WTC11 (cell line): Measurements from ENCODE around the gene TNIK. TPM values are rescaled to one million over a fixed set of nuclear protein-coding genes. Genes with fewer than 3 reads are reported as not detected.

ENCODE experiments used
- ATAC-seq: fragments of 200-7000 bp; cut with Tn5 transposase; 2 replicates; pipeline ENCODE4 v1.10.0; 2021; ENCODE audit warnings: mild to moderate bottlenecking, moderate library complexity
- CTCF ChIA-PET: fragments of 300-600 bp; sonication (Branson Sonifier 250); formaldehyde crosslinking; loops from one replicate; lab custom pipeline; 2021; ENCODE audit warnings: antibody characterized with exemption; lab: Charles Lee
- POLR2A ChIA-PET: fragments of 350-600 bp; sonication (Branson Sonifier 250); formaldehyde crosslinking; loops from one replicate; lab custom pipeline; 2021; ENCODE audit warnings: antibody characterized with exemption; lab: Charles Lee
- DNase-seq: peaks from one replicate; pipeline ENCODE4 v3.0.0; 2021; ENCODE audit warnings: low spot score
- H3K27ac Mint-ChIP-seq: 2 replicates; pipeline ENCODE4 v1.8.0; 2021; ENCODE audit warnings: mixed read lengths
- H3K27me3 Mint-ChIP-seq: 2 replicates; pipeline ENCODE4 v1.8.0; 2021; ENCODE audit warnings: low read depth, mild to moderate bottlenecking, moderate library complexity, mixed read lengths
- H3K36me3 Mint-ChIP-seq: 2 replicates; pipeline ENCODE4 v1.8.0; 2021; ENCODE audit warnings: mixed read lengths
- H3K4me1 Mint-ChIP-seq: 2 replicates; pipeline ENCODE4 v1.8.0; 2022; ENCODE audit warnings: mixed read lengths
- H3K4me3 Mint-ChIP-seq: 2 replicates; pipeline ENCODE4 v1.8.0; 2021; ENCODE audit warnings: mild to moderate bottlenecking, moderate library complexity, mixed read lengths
- H3K9me3 Mint-ChIP-seq: 2 replicates; pipeline ENCODE4 v1.8.0; 2021; ENCODE audit warnings: mixed read lengths
- FOXK1 ChIP-seq: sonication (generic); formaldehyde crosslinking; IDR thresholded peaks from 2 replicates; pipeline ENCODE4 v1.8.0; 2022; ENCODE audit warnings: mild to moderate bottlenecking, moderate library complexity, missing genetic modification reagents
- FOXP1 ChIP-seq: sonication (generic); formaldehyde crosslinking; IDR thresholded peaks from 2 replicates; pipeline ENCODE4 v1.8.0; 2022; ENCODE audit warnings: missing genetic modification reagents, mild to moderate bottlenecking, moderate library complexity, borderline replicate concordance
- GABPB1 ChIP-seq: sonication (generic); formaldehyde crosslinking; IDR thresholded peaks from 2 replicates; pipeline ENCODE4 v1.8.1; 2023; ENCODE audit warnings: mild to moderate bottlenecking, missing genetic modification reagents
- GTF2I ChIP-seq: fragments of 250-450 bp; sonication (Bioruptor Pico); conservative IDR thresholded peaks from 2 replicates; pipeline ENCODE4 v1.4.0; 2021; ENCODE audit warnings: mild to moderate bottlenecking
- JUN ChIP-seq: sonication (generic); formaldehyde crosslinking; IDR thresholded peaks from 2 replicates; pipeline ENCODE4 v1.8.0; 2023; ENCODE audit warnings: mild to moderate bottlenecking, missing genetic modification reagents
- NR1H2 ChIP-seq: sonication (generic); formaldehyde crosslinking; IDR thresholded peaks from 2 replicates; pipeline ENCODE4 v1.9.0; 2021; ENCODE audit warnings: mild to moderate bottlenecking, moderate library complexity, missing genetic modification reagents
- OVOL2 ChIP-seq: fragments of 250-450 bp; sonication (Bioruptor Pico); IDR thresholded peaks from 2 replicates; pipeline ENCODE4 v1.9.0; 2021; ENCODE audit warnings: mild to moderate bottlenecking, borderline replicate concordance
- SMAD3 ChIP-seq: sonication (generic); formaldehyde crosslinking; IDR thresholded peaks from 2 replicates; pipeline ENCODE4 v1.8.0; 2022; ENCODE audit warnings: missing genetic modification reagents, mild to moderate bottlenecking, borderline replicate concordance
- TCF7 ChIP-seq: sonication (generic); formaldehyde crosslinking; IDR thresholded peaks from 2 replicates; pipeline ENCODE4 v1.8.0; 2022; ENCODE audit warnings: mild to moderate bottlenecking, low read depth, missing genetic modification reagents, moderate library complexity
- TEAD1 ChIP-seq: sonication (generic); formaldehyde crosslinking; IDR thresholded peaks from 2 replicates; pipeline ENCODE4 v1.8.0; 2022; ENCODE audit warnings: mild to moderate bottlenecking, missing genetic modification reagents
- ZNF263 ChIP-seq: sonication (generic); formaldehyde crosslinking; IDR thresholded peaks from 2 replicates; pipeline ENCODE4 v1.8.1; 2022; ENCODE audit warnings: low read depth, mild to moderate bottlenecking, moderate library complexity, missing genetic modification reagents
- ZNF281 ChIP-seq: sonication (generic); formaldehyde crosslinking; IDR thresholded peaks from 2 replicates; pipeline ENCODE4 v1.8.0; 2023; ENCODE audit warnings: mild to moderate bottlenecking, missing genetic modification reagents
- ZNF317 ChIP-seq: sonication (generic); formaldehyde crosslinking; IDR thresholded peaks from 2 replicates; pipeline ENCODE4 v1.8.1; 2023; ENCODE audit warnings: low read depth, mild to moderate bottlenecking, moderate library complexity, missing genetic modification reagents, borderline replicate concordance
- ZNF671 ChIP-seq: fragments of 250-450 bp; sonication (Bioruptor Pico); IDR thresholded peaks from 2 replicates; pipeline ENCODE4 v1.8.0; 2021; ENCODE audit warnings: mild to moderate bottlenecking
- ZSCAN18 ChIP-seq: fragments of 250-450 bp; sonication (Bioruptor Pico); IDR thresholded peaks from 2 replicates; pipeline ENCODE4 v2.1.2; 2022; ENCODE audit warnings: mild to moderate bottlenecking, moderate library complexity
- total RNA-seq: library from RNA; stranded (reverse); gene quantifications from 3 replicates; pipeline ENCODE4 v1.2.3, GENCODE V29; 2021
- TF ChIP-seq, protein P1 (sequence below): fragments of 200-600 bp; IDR thresholded peaks from 2 replicates; pipeline ENCODE4 v1.8.0; 2022; ENCODE audit warnings: antibody characterized with exemption
- TF ChIP-seq, protein P2 (sequence below): sonication (generic); formaldehyde crosslinking; IDR thresholded peaks from 2 replicates; pipeline ENCODE4 v1.8.1; 2023; ENCODE audit warnings: mild to moderate bottlenecking, moderate library complexity, missing genetic modification reagents
- TF ChIP-seq, protein P3 (sequence below): sonication (generic); formaldehyde crosslinking; IDR thresholded peaks from 2 replicates; pipeline ENCODE4 v1.8.1; 2022; ENCODE audit warnings: low read depth, missing genetic modification reagents, borderline replicate concordance
- TF ChIP-seq, protein P4 (sequence below): sonication (generic); formaldehyde crosslinking; IDR thresholded peaks from 2 replicates; pipeline ENCODE4 v1.8.0; 2022; ENCODE audit warnings: mild to moderate bottlenecking, missing genetic modification reagents

Gene TNIK
- total RNA-seq, 1 experiment from 2014 or later: 50.3 TPM

DNA sequence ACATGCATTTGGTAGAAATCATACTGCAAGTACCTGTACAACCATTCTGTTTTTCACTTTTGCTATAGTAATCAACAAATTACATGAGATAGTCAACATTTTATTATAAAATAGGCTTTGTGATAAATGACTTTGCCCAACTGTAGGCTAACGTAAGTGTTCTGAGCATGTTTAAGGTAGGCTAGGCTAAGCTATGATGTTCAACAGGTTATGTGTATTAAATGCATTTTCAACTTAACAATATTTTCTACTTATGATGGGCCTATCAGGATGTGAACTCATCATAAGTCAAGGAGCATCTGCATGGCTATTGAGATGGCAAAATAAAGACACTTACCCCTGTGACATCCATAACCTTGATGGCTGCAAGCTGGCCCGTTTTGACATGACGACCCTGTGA is 232.4 kb downstream of the TNIK start:
- Mint-ChIP-seq H3K36me3 (peaks cover 17% of the 10 kb centered on the region), H3K27me3 (no peaks in the 10 kb centered on the region), H3K4me3 (no peak overlapping the region), H3K9me3 (peaks cover 9% of the 10 kb centered on the region)
- no peak for DNase-seq
- CTCF ChIA-PET: no interaction called here
- TF ChIP-seq, protein P1, sequence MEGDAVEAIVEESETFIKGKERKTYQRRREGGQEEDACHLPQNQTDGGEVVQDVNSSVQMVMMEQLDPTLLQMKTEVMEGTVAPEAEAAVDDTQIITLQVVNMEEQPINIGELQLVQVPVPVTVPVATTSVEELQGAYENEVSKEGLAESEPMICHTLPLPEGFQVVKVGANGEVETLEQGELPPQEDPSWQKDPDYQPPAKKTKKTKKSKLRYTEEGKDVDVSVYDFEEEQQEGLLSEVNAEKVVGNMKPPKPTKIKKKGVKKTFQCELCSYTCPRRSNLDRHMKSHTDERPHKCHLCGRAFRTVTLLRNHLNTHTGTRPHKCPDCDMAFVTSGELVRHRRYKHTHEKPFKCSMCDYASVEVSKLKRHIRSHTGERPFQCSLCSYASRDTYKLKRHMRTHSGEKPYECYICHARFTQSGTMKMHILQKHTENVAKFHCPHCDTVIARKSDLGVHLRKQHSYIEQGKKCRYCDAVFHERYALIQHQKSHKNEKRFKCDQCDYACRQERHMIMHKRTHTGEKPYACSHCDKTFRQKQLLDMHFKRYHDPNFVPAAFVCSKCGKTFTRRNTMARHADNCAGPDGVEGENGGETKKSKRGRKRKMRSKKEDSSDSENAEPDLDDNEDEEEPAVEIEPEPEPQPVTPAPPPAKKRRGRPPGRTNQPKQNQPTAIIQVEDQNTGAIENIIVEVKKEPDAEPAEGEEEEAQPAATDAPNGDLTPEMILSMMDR: no peak
- no peak for TF ChIP-seq ZSCAN18 (CRISPR knock-in tag)
- TF ChIP-seq GTF2I: no peak
- no peak for TF ChIP-seq JUN (CRISPR knock-in tag)
- no peak for TF ChIP-seq TEAD1 (CRISPR knock-in tag)
- TF ChIP-seq, protein P2, sequence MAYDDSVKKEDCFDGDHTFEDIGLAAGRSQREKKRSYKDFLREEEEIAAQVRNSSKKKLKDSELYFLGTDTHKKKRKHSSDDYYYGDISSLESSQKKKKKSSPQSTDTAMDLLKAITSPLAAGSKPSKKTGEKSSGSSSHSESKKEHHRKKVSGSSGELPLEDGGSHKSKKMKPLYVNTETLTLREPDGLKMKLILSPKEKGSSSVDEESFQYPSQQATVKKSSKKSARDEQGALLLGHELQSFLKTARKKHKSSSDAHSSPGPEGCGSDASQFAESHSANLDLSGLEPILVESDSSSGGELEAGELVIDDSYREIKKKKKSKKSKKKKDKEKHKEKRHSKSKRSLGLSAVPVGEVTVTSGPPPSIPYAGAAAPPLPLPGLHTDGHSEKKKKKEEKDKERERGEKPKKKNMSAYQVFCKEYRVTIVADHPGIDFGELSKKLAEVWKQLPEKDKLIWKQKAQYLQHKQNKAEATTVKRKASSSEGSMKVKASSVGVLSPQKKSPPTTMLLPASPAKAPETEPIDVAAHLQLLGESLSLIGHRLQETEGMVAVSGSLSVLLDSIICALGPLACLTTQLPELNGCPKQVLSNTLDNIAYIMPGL: no peak
- TF ChIP-seq, protein P3, sequence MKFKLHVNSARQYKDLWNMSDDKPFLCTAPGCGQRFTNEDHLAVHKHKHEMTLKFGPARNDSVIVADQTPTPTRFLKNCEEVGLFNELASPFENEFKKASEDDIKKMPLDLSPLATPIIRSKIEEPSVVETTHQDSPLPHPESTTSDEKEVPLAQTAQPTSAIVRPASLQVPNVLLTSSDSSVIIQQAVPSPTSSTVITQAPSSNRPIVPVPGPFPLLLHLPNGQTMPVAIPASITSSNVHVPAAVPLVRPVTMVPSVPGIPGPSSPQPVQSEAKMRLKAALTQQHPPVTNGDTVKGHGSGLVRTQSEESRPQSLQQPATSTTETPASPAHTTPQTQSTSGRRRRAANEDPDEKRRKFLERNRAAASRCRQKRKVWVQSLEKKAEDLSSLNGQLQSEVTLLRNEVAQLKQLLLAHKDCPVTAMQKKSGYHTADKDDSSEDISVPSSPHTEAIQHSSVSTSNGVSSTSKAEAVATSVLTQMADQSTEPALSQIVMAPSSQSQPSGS (CRISPR knock-in tag): no peak
- TF ChIP-seq SMAD3 (CRISPR knock-in tag): no peak
- TF ChIP-seq ZNF671 (CRISPR knock-in tag): no peak
- no peak for TF ChIP-seq ZNF281 (CRISPR knock-in tag)
- no peak for TF ChIP-seq ZNF263 (CRISPR knock-in tag)
- no peak for TF ChIP-seq OVOL2
- TF ChIP-seq GABPB1: no peak
- no peak for TF ChIP-seq ZNF317 (CRISPR knock-in tag)
- TF ChIP-seq FOXK1 (CRISPR knock-in tag): no peak
- TF ChIP-seq, protein P4, sequence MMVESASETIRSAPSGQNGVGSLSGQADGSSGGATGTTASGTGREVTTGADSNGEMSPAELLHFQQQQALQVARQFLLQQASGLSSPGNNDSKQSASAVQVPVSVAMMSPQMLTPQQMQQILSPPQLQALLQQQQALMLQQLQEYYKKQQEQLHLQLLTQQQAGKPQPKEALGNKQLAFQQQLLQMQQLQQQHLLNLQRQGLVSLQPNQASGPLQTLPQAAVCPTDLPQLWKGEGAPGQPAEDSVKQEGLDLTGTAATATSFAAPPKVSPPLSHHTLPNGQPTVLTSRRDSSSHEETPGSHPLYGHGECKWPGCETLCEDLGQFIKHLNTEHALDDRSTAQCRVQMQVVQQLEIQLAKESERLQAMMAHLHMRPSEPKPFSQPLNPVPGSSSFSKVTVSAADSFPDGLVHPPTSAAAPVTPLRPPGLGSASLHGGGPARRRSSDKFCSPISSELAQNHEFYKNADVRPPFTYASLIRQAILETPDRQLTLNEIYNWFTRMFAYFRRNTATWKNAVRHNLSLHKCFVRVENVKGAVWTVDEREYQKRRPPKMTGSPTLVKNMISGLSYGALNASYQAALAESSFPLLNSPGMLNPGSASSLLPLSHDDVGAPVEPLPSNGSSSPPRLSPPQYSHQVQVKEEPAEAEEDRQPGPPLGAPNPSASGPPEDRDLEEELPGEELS: no peak
- TF ChIP-seq FOXP1 (CRISPR knock-in tag): no peak
- no peak for TF ChIP-seq NR1H2 (CRISPR knock-in tag)
- no peak for TF ChIP-seq TCF7
- TF ChIP-seq, all 79 proteins: peak for 0
- POLR2A ChIA-PET: no interaction called here
- Mint-ChIP-seq H3K4me1 (peaks cover 31% of the 10 kb centered on the region), H3K27ac (no peak overlapping the region)
- ATAC-seq: no peak
